ENCODE data around the gene UBE2H.

UBE2H gene

GRCh38 chr7:129821476-129821875, 131.3 kb downstream of the UBE2H start:
- H3K4me3 ChIP-seq (ENCODE audit: low read depth, low read length), result no peak overlapping the region
- TF ChIP-seq, protein P1, sequence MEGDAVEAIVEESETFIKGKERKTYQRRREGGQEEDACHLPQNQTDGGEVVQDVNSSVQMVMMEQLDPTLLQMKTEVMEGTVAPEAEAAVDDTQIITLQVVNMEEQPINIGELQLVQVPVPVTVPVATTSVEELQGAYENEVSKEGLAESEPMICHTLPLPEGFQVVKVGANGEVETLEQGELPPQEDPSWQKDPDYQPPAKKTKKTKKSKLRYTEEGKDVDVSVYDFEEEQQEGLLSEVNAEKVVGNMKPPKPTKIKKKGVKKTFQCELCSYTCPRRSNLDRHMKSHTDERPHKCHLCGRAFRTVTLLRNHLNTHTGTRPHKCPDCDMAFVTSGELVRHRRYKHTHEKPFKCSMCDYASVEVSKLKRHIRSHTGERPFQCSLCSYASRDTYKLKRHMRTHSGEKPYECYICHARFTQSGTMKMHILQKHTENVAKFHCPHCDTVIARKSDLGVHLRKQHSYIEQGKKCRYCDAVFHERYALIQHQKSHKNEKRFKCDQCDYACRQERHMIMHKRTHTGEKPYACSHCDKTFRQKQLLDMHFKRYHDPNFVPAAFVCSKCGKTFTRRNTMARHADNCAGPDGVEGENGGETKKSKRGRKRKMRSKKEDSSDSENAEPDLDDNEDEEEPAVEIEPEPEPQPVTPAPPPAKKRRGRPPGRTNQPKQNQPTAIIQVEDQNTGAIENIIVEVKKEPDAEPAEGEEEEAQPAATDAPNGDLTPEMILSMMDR (IDR thresholded peaks at IDR 0.05; ENCODE audit: borderline replicate concordance, insufficient read depth, low read depth, low read length), result no peak

GRCh38 chr7:129816742-129817141, 136.0 kb downstream of the UBE2H start:
- TF ChIP-seq, protein P1 (IDR thresholded peaks at IDR 0.05; ENCODE audit: borderline replicate concordance, insufficient read depth, low read depth, low read length), result no peak
- H3K4me3 ChIP-seq (ENCODE audit: low read depth, low read length), result no peak overlapping the region

- TF ChIP-seq, protein P1 (IDR thresholded peaks at IDR 0.05; ENCODE audit: borderline replicate concordance, insufficient read depth, low read depth, low read length), result no peak
- no peak overlapping the region for H3K4me3 ChIP-seq (ENCODE audit: low read depth, low read length)
Observed at GRCh38 chr7:129807863-129808262, 144.9 kb downstream of the UBE2H start.

- TF ChIP-seq, protein P1 (IDR thresholded peaks at IDR 0.05; ENCODE audit: borderline replicate concordance, insufficient read depth, low read depth, low read length), result no peak
- no peak overlapping the region for H3K4me3 ChIP-seq (ENCODE audit: low read depth, low read length)
Observed at GRCh38 chr7:129804890-129805719, 147.7 kb downstream of the UBE2H start.

GRCh38 chr7:129804111-129804889, 148.5 kb downstream of the UBE2H start:
- TF ChIP-seq, protein P1 (IDR thresholded peaks at IDR 0.05; ENCODE audit: borderline replicate concordance, insufficient read depth, low read depth, low read length), result no peak
- no peak overlapping the region for H3K4me3 ChIP-seq (ENCODE audit: low read depth, low read length)

- H3K4me3 ChIP-seq (ENCODE audit: low read depth, low read length), result no peak overlapping the region
- TF ChIP-seq, protein P1 (IDR thresholded peaks at IDR 0.05; ENCODE audit: borderline replicate concordance, insufficient read depth, low read depth, low read length), result no peak
Observed at GRCh38 chr7:129803546-129804081, 149.1 kb downstream of the UBE2H start.
